Adrenal gland (tissue), 12 donors: ENCODE measurements around the gene SLC25A1. TPM values are rescaled to one million over a fixed set of nuclear protein-coding genes. Genes with fewer than 3 reads are reported as not detected.

Source experiments
- DNase-seq, 7 donors: peaks; one replicate each; pipeline ENCODE4 v3.0.0-alpha.2; 2019 to 2020
- H3K27ac ChIP-seq, 5 donors: fragments of 200-600 bp; sonication (generic) in 4 of 5; 1 replicate in 3 of 5; 2 replicates in 2 of 5; pipeline versions ENCODE4 v1.5.1 to v1.8.0; 2016 to 2020; ENCODE audit warnings: mild to moderate bottlenecking in 1 of 5
- H3K27me3 ChIP-seq: fragments of 200-600 bp; 2 replicates; pipeline ENCODE4 v1.8.0; 2021
- H3K36me3 ChIP-seq, 2 donors: fragments of 200-600 bp; replicated peaks in 1 of 2; 1 replicate in 1 of 2; 2 replicates in 1 of 2; pipeline versions ENCODE4 v1.5.1 to v1.8.0; 2018 to 2022
- H3K4me1 ChIP-seq, 2 donors: fragments of 200-600 bp; replicated peaks in 1 of 2; 1 replicate in 1 of 2; 2 replicates in 1 of 2; pipeline versions ENCODE4 v1.5.1 to v1.8.0; 2018 to 2021
- H3K4me3 ChIP-seq, 4 donors: fragments of 200-600 bp; sonication (generic) in 3 of 4; one replicate each; pipeline ENCODE4 v1.5.1; 2016 to 2018
- H3K9me3 ChIP-seq, 3 donors: fragments of 200-600 bp; sonication (generic) in 1 of 3; replicated peaks in 1 of 3; 1 replicate in 2 of 3; 2 replicates in 1 of 3; pipeline versions ENCODE4 v1.5.1 to v1.8.0; 2016 to 2021
- CTCF ChIP-seq, 6 experiments: fragments of 450-650 bp in 4 of 6; fragments of 200-600 bp in 2 of 6; sonication (generic) in 1 of 6; IDR thresholded peaks; 1 replicate in 5 of 6; 2 replicates in 1 of 6; pipeline versions ENCODE4 v1.5.1 to v1.8.0; 2016 to 2021; ENCODE audit warnings: antibody characterized with exemption in 6 of 6, mild to moderate bottlenecking in 2 of 6, moderate library complexity in 1 of 6
- POLR2A ChIP-seq, 2 donors: fragments of 450-650 bp; IDR thresholded peaks; one replicate each; pipeline ENCODE4 v1.6.1; 2017; ENCODE audit warnings: antibody characterized with exemption in 2 of 2, mild to moderate bottlenecking in 2 of 2, moderate library complexity in 1 of 2
- WGBS, 4 donors: extraction: QIAGEN DNeasy Blood & Tissue Kit in 2 of 4; methylation state at CpG; one replicate each; pipeline versions ENCODE4 v1.1.5 to v1.1.7; 2013 to 2017; 5-methylcytosine and 5-hydroxymethylcytosine counted together
- intact Hi-C, 2 donors: fragments of 100-400 bp; cut with DNase I; formaldehyde crosslinking; loops; one replicate each; pipeline versions ENCODE4 v1.14.1 to v1.15.0; 2022 to 2023
- polyA plus RNA-seq, 3 donors: library from polyadenylated mRNA; stranded (reverse); fragments of 200-250 nt in 2 of 3; fragments of 350-450 nt in 1 of 3; fragmentation: Illumina TruSeq in 1 of 3; extraction: RNeasy Lipid Tissue Mini Kit (QIAGEN cat#74804) in 1 of 3; gene quantifications; one replicate each; pipeline ENCODE4 v1.2.3, GENCODE V29; 2013 to 2014
- total RNA-seq, 9 donors: library from RNA; depleted of rRNA in 4 of 9; stranded (reverse); fragments of >200 nt in 4 of 9; fragments of 120-200 nt in 1 of 9; fragmentation: NEBNext Ultra II Directional in 1 of 9; extraction: Animal tissue kit (Norgen Biotek cat#: 25700) in 1 of 9; gene quantifications; one replicate each; pipeline versions ENCODE4 v1.1.0 to v1.2.4, GENCODE V29; 2013 to 2023
- donor health status: healthy with polysubstance abuse.
- donor health status: Bipolar disorder and iron deficiency.
- donor health status: DM: yes; HTN: yes; CAD: no.
- donor health status: DM: no; HTN: no; CAD: no.
- donor health status: DM: no; HTN: no; CAD: no.
- donor health status: DM: yes; HTN: yes; CAD: no.

Gene SLC25A1
- total and polyA plus RNA-seq, 12 donors, result 59.2 to 170 (median 123) TPM

GRCh38 chr22:19169002-19169946, 9.3 kb downstream of the SLC25A1 start:
- H3K36me3 ChIP-seq, result no peaks in the 10 kb centered on the region
- TF ChIP-seq POLR2A (IDR thresholded peaks at IDR 0.05) (no peak), CTCF (IDR thresholded peaks at IDR 0.05) (no peak)
- H3K9me3 ChIP-seq, result no peaks in the 10 kb centered on the region
- peak overlapping the region in 1 of 4 donors; percentile 42 for H3K4me3 ChIP-seq
- peaks cover 28 to 31% of the 10 kb centered on the region in 2 donors for H3K4me1 ChIP-seq
- no peak for DNase-seq
- no peak overlapping the region for H3K27ac ChIP-seq
- WGBS, 4 donors, result 5 to 8% (median 7%) methylated on average over 39 to 58 of the region's 58 CpGs
- H3K27me3 ChIP-seq, result peaks cover 9% of the 10 kb centered on the region
- intact Hi-C loops, result no loop called here

DNA sequence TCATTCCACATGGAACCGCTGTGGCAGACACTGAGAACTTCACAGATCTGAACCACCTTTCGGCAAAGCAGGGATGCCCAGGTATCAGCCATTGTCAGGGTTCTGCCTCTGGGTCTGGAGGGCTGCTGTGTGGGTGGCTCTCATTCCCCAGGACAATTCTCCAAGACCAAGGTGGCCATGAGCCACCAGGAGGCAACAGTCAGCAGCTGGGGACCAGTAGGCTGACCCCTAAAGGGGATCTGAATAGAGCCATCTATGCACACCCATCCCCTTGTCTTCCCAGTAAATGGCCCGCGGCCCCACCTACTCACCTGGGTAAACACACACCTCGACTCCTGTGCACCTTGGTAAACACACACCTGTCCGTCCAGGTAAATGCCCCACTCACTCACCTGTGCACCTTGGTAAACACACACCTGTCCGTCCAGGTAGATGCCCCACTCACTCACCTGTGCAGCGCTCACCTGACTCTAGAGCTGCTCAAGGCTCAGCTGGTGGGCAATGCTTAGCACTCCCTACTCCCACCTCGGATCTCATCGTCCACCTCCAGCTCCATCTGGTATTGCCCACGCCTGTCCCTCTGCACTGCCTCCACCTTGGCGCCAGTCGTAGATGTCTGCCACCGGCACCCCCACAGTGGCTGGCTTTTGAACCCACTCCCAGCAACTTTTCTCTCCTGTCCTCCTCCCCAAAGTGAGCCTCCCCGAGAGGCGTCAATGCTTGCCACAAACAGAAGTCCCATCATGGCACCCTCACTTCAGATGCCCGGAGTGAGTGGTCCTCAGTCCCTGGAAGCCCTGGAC, 10.2 kb downstream of the SLC25A1 start:
- 68 to 71% (median 68%) methylated on average over 15 to 17 of the region's 17 CpGs for WGBS, 4 donors
- no peak for DNase-seq
- peaks cover 9% of the 10 kb centered on the region for H3K27me3 ChIP-seq
- H3K4me3 ChIP-seq, result no peak overlapping the region
- intact Hi-C loops, result no loop called here
- peaks cover 23 to 24% of the 10 kb centered on the region in 2 donors for H3K4me1 ChIP-seq
- no peaks in the 10 kb centered on the region for H3K36me3 ChIP-seq
- H3K27ac ChIP-seq, result no peak overlapping the region
- TF ChIP-seq CTCF (IDR thresholded peaks at IDR 0.05), result no peak
- no peak for TF ChIP-seq POLR2A (IDR thresholded peaks at IDR 0.05)
- no peaks in the 10 kb centered on the region for H3K9me3 ChIP-seq

DNA sequence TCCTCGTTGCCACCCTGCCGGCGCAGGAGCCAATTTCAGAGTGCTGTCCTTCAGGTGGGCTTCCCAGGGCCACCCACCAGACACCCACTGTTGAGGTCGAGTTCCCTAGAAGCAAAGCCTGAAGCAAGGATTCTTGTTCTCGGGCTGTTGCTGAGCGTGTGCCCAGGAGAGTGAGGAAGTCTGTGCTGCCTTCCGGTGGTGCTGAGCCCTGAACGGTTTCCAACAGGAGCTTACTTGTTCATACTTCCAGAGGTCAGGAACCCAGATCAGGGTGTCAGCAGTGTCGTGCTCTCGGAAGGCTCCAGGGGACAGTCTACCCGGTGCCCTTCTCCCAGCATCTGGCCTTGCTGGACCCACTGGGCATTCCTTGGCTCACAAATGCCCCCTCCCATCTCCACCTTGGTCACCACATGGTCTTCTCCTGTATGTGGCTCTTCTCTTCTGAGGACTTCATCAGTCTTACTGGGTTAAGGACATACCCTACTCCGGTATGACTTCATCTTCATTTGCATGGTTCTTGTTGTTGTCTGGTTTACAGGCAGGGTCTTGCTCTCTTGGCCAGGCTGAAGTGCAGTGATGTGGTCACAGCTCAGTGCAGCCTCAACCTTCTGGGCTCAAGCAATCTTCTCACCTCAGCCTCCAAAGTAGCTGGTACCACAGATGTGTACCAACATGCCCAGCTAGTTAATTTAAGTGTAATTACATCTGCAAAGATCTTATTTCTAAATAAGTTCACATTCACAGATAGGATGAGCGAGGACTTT, 11.2 kb downstream of the SLC25A1 start:
- Histone ChIP-seq H3K4me1 (peaks cover 13 to 18% of the 10 kb centered on the region in 2 donors), H3K4me3 (no peak overlapping the region), H3K36me3 (no peaks in the 10 kb centered on the region), H3K27me3 (peaks cover 9% of the 10 kb centered on the region), H3K9me3 (no peaks in the 10 kb centered on the region), H3K27ac (no peak overlapping the region)
- intact Hi-C loops, result no loop called here
- WGBS, 4 donors, result 66 to 81% (median 69%) methylated on average over 8 to 13 of the region's 13 CpGs
- TF ChIP-seq CTCF (IDR thresholded peaks at IDR 0.05) (no peak), POLR2A (IDR thresholded peaks at IDR 0.05) (no peak)
- no peak for DNase-seq
